GM10266 (cell line): ENCODE data around the gene S100A12.

ENCODE experiments used
- DNase-seq: peaks from one replicate; pipeline ENCODE4 v3.0.0; 2012; ENCODE audit errors: extremely low spot score
- TF ChIP-seq, protein P1 (sequence below): IDR thresholded peaks from 2 replicates; pipeline ENCODE4 v1.5.1; 2012; ENCODE audit warnings: mild to moderate bottlenecking, low read depth; ENCODE audit not compliant: control insufficient read depth, insufficient read depth; ENCODE audit errors: missing control alignments

S100A12 gene

DNA sequence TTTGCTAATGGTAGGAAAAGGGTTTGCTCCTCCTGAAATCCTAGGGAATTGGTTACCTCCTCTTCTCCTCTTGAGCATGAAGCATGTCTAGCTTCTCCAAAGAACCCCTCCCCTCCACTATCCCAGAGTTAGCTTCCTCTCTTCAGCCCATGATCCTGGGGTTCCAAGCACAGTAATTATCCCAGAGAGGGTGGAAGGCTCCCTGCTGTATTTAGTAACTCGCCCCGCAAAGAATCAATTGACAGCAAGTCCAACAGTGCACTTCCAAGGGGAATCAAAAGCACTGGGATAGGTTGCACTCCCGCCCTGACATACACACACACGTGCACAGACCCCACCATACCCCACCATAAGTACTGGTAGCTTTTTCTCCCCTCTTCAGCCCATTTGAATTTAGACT lies 12.4 kb upstream of the S100A12 start:
- TF ChIP-seq, protein P1, sequence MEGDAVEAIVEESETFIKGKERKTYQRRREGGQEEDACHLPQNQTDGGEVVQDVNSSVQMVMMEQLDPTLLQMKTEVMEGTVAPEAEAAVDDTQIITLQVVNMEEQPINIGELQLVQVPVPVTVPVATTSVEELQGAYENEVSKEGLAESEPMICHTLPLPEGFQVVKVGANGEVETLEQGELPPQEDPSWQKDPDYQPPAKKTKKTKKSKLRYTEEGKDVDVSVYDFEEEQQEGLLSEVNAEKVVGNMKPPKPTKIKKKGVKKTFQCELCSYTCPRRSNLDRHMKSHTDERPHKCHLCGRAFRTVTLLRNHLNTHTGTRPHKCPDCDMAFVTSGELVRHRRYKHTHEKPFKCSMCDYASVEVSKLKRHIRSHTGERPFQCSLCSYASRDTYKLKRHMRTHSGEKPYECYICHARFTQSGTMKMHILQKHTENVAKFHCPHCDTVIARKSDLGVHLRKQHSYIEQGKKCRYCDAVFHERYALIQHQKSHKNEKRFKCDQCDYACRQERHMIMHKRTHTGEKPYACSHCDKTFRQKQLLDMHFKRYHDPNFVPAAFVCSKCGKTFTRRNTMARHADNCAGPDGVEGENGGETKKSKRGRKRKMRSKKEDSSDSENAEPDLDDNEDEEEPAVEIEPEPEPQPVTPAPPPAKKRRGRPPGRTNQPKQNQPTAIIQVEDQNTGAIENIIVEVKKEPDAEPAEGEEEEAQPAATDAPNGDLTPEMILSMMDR, result no peak
- DNase-seq, result no peak

DNA sequence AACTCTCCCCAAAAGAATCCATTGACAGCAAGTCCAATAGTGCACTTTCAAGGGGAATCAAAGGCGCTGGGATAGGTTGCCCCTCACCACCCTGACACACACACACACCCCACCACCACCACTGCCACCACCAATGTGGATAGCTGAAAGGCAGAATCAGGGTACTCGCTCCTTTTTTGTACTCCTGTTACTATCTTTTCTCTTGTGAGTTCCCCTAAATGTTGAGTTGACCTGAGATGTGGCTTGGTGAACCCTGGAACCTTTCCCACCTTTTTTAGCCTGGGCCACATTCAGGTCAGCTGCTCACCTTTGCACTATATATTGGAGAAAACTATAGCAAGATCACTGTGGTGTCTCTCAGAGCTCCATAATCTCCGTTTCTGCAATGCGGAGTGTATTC lies 11.6 kb upstream of the S100A12 start:
- DNase-seq, result no peak
- TF ChIP-seq, protein P1, result no peak

DNA sequence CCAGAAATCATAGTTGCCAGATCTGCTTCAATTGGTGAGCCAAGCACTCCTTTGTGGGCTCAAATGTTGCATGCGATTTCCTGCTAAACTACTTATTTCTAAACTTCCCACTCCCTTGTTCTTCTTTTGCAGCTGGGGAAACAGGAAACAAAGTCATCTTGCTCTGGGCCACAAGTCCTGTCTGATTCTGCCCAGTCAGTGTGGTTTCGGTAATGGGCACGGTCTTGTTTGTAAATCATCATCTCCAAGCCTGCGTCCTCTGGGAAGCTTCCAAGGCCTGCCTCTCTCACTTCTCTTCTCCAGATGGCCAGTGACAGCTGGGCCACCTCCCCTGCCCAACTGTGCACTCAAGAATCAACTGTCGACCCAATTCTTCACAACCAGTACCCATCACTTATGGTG lies 11.1 kb upstream of the S100A12 start:
- TF ChIP-seq, protein P1, result no peak
- no peak for DNase-seq

DNA sequence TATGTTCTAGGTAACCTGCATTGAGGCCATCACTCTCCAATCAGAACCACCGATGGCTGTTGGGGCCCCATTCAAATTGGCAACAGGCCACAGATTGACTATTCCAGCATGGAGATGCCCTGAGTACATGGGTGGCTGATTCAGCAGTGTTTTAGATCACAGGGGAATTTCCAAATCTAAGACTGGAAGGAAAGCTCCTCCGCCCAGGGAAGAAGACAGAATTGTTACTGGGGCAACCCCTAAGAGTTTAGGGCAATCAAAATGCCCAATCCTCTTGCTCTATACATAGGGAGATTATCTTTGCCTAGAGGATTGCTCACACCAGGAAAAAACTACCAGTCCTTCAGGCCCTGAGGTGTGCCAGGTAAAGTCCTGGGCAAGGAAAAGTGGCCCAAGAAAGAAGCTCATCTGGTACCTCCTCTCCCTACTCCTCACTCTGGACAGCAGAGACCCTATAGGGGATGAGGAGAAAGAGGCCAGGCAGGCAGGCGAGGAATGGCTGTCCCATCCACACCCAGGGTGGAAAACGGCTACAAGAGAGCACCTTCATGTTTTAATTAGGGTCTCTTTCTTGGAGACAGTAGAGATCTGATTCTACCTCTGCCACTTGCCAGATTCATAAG lies 9.6 kb upstream of the S100A12 start:
- no peak for DNase-seq
- TF ChIP-seq, protein P1, result no peak

DNA sequence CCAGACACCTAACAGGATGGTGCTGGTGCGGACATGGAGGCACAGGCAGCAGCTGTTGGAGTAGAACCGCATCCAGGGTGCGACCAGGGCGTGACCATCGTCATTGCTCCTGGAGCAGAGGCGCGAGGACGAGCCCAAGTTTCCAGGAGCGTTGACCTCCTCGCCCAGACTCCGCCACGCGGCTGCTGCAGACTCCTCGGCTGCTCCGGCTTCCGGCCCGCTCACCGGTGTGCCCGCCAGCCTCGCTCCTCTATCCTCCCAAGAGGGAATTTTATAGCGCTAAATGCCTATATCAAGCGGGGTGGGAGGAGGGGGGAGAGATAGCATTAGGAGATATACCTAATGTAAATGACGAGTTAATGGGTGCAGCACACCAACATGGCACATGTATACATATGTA lies 5.3 kb upstream of the S100A12 start:
- TF ChIP-seq, protein P1, result no peak

DNA sequence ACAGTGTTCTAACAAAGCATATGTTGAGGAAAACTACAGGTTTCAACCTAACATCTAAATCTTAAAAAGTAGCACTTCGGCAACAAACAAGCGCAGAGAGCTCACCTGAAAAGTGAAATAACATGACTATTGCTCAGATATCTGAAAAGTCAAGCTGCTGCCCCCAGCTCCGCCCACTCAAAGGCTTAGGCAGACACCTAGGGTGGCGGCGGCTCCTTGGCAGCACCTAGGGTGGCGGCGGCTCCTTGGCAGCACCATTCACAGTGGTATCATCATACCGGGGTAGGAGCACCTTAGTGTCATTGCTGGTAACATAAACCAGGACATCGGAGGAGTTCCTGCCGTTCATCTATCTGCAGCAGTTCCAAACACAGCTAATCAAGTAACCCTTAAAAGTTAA lies 4.2 kb upstream of the S100A12 start:
- DNase-seq, result no peak
- TF ChIP-seq, protein P1, result no peak

More for the DNA sequence above, 5.3 kb upstream of the S100A12 start:
- DNase-seq, result no peak

DNA sequence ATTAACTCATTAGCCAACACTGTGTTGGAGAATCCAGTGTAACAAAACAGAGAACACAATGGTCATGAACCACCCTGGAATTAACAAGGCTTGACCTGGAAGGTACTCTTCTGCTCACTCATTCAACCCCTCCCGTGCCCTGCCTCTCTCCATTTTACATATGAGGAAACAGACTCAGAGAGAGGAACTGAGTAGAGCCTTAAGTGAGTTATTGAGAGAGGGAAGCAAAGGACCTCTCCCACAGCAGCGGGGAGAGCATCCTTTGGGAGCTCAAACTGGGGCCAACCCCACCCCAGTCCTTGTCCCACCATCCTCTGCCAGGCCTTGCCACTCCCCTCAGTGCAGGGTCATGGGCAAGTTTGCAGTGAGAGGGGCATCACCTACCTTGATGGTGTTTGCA lies 1.4 kb downstream of the S100A12 start:
- DNase-seq, result no peak
- TF ChIP-seq, protein P1, result no peak
